Heart left ventricle (tissue), 16 donors: ENCODE results near the gene TXNDC12. TPM values are rescaled to one million over a fixed set of nuclear protein-coding genes. Genes with fewer than 3 reads are reported as not detected.
A peak's percentile ranks its signal among the peaks of the same experiment; 100 is the strongest.

ENCODE experiments used
- ATAC-seq, 4 donors: fragments of 200-7000 bp; cut with Tn5 transposase; one replicate each; pipeline ENCODE4 v1.9.1; 2020 to 2022; ENCODE audit warnings: moderate library complexity in 4 of 4, mild to moderate bottlenecking in 3 of 4, moderate number of reproducible peaks in 1 of 4
- DNase-seq, 5 donors: peaks; one replicate each; pipeline ENCODE4 v3.0.0-alpha.2; 2020
- H3K27ac ChIP-seq, 12 donors: fragments of 200-600 bp; sonication (generic) in 4 of 12; one replicate each; pipeline versions ENCODE4 v1.5.0 to v1.8.0; 2016 to 2022; ENCODE audit warnings: mild to moderate bottlenecking in 2 of 12
- H3K27me3 ChIP-seq, 9 donors: fragments of 200-600 bp; sonication (generic) in 2 of 9; one replicate each; pipeline versions ENCODE4 v1.5.1 to v1.8.0; 2016 to 2022; ENCODE audit warnings: mild to moderate bottlenecking in 3 of 9
- H3K36me3 ChIP-seq, 9 donors: fragments of 200-600 bp; sonication (generic) in 2 of 9; one replicate each; pipeline versions ENCODE4 v1.5.0 to v1.8.0; 2018 to 2022; ENCODE audit warnings: mild to moderate bottlenecking in 2 of 9
- H3K4me1 ChIP-seq, 12 donors: fragments of 200-600 bp; sonication (generic) in 4 of 12; one replicate each; pipeline versions ENCODE4 v1.5.0 to v1.8.0; 2016 to 2022; ENCODE audit warnings: mild to moderate bottlenecking in 3 of 12
- H3K4me3 ChIP-seq, 12 donors: fragments of 200-600 bp; sonication (generic) in 4 of 12; one replicate each; pipeline versions ENCODE4 v1.5.0 to v1.8.0; 2017 to 2022; ENCODE audit warnings: mild to moderate bottlenecking in 9 of 12, moderate library complexity in 4 of 12
- H3K9me3 ChIP-seq, 12 donors: fragments of 200-600 bp; sonication (generic) in 4 of 12; one replicate each; pipeline versions ENCODE4 v1.5.0 to v1.8.0; 2016 to 2022; ENCODE audit warnings: mild to moderate bottlenecking in 1 of 12
- CTCF ChIP-seq, 12 donors: fragments of 200-600 bp; sonication (generic) in 4 of 12; IDR thresholded peaks; one replicate each; pipeline versions ENCODE4 v1.5.0 to v1.8.0; 2018 to 2022; ENCODE audit warnings: antibody characterized with exemption in 12 of 12, mild to moderate bottlenecking in 5 of 12
- POLR2A ChIP-seq, 2 donors: fragments of 450-650 bp; IDR thresholded peaks; one replicate each; pipeline ENCODE4 v1.6.1; 2017; ENCODE audit warnings: antibody characterized with exemption in 2 of 2, mild to moderate bottlenecking in 2 of 2, moderate library complexity in 2 of 2
- WGBS, 4 donors: extraction: QIAGEN DNeasy Blood & Tissue Kit in 2 of 4; methylation state at CpG; one replicate each; pipeline versions ENCODE4 v1.1.5 to v1.1.7; 2013 to 2018; 5-methylcytosine and 5-hydroxymethylcytosine counted together
- intact Hi-C, 10 donors: fragments of 100-400 bp; cut with DNase I; formaldehyde crosslinking; loops; one replicate each; pipeline versions ENCODE4 v1.11.1 to v1.14.2; 2022
- polyA plus RNA-seq, 2 donors: library from polyadenylated mRNA; stranded (reverse); fragments of 200-250 nt; gene quantifications; one replicate each; pipeline ENCODE4 v1.2.3, GENCODE V29; 2013
- total RNA-seq, 9 donors: library from RNA; depleted of rRNA in 2 of 9; stranded (reverse); fragments of >200 nt in 2 of 9; fragmentation: NEBNext Ultra II Directional in 3 of 9; extraction: Animal tissue kit (Norgen Biotek cat#: 25700) in 3 of 9; gene quantifications; one replicate each; pipeline versions ENCODE4 v1.1.0 to v1.2.4, GENCODE V29; 2016 to 2023
- donor health status: ischemic (EF 13 %, LVEDD 7.1; RV severe dilation, severe dysfunction).
- donor health status: healthy with polysubstance abuse.
- donor health status: DM: no; HTN: yes; CAD: no.
- donor health status: DM: no; HTN: no; CAD: no.
- donor health status: ischemic (EF 25% LVEDD 6.9; RV normal size, moderate dysfunction).
- donor health status: ischemic (EF 25% LVEDD 5.7; RV mildly dilated, moderate dysfunction).
- donor health status: healthy.
- donor health status: DM: yes; HTN: yes; CAD: no.
- donor health status: ischemic (EF 35%, LVEDD 5.7; RV mildly dilated, moderate dysfunction).
- donor health status: nonischemic (EF 11% LVEDD 7.7; RV severe dilation, severe dysfunction).
- donor health status: DM: yes; HTN: yes; CAD: no.
- donor health status: PGD.
- donor health status: ischemic (EF 29% LVEDD 5.4; RV normal size, mild dysfunction).
- donor health status: nonischemic (EF 23%, LVEDD 6.1; RV moderate dilation, normal function).

Gene TXNDC12
- total and polyA plus RNA-seq, 11 donors = 7.7 to 42.9 (median 26.2) TPM

- DNase-seq (no peak), ATAC-seq (no peak)
- intact Hi-C loops = no loop called here
- H3K27me3 ChIP-seq = no peaks in the 10 kb centered on the region
- no peak for TF ChIP-seq POLR2A (IDR thresholded peaks at IDR 0.05)
- TF ChIP-seq CTCF (IDR thresholded peaks at IDR 0.05) = no peak
- H3K9me3 ChIP-seq = no peaks in the 10 kb centered on the region
- no peak overlapping the region for H3K27ac ChIP-seq
- WGBS, 4 donors = 95 to 97% (median 96%) methylated on average over 4 of the region's 4 CpGs
- H3K4me1 ChIP-seq = peaks cover 0 to 29% (median 23%) of the 10 kb centered on the region in 12 donors
- peaks cover 0 to 62% (median 52%) of the 10 kb centered on the region in 9 donors for H3K36me3 ChIP-seq
- H3K4me3 ChIP-seq = no peak overlapping the region
These were observed 5.8 kb upstream of the TXNDC12 start for GRCh38 chr1:52060822-52061221.

- no peak for DNase-seq
- whole genome bisulfite sequencing, 4 donors = 92 to 99% (median 95%) methylated on average over 1 of the region's 1 CpG
- no peak for TF ChIP-seq CTCF (IDR thresholded peaks at IDR 0.05)
- TF ChIP-seq POLR2A (IDR thresholded peaks at IDR 0.05) = no peak
- H3K27me3 ChIP-seq = no peaks in the 10 kb centered on the region
- peaks cover 0 to 29% (median 23%) of the 10 kb centered on the region in 12 donors for H3K4me1 ChIP-seq
- intact Hi-C loops = loop anchor here in 2 of 10 donors (5.0 kb wide), 2 partner anchors 183 to 637 kb away; partner anchors contain the start of genes COA7 (in 1 of the 2) and NRDC (in 1 of the 2)
- H3K27ac ChIP-seq = no peak overlapping the region
- no peak overlapping the region for H3K4me3 ChIP-seq
- ATAC-seq = no peak
- H3K36me3 ChIP-seq = peaks cover 0 to 53% (median 43%) of the 10 kb centered on the region in 9 donors
- H3K9me3 ChIP-seq = no peaks in the 10 kb centered on the region
These were observed 4.9 kb upstream of the TXNDC12 start for GRCh38 chr1:52059888-52060287.

GRCh38 chr1:52059321-52059720, 4.3 kb upstream of the TXNDC12 start:
- Histone ChIP-seq H3K4me1 (peaks cover 0 to 33% (median 26%) of the 10 kb centered on the region in 12 donors), H3K36me3 (peaks cover 0 to 47% (median 37%) of the 10 kb centered on the region in 9 donors), H3K27ac (no peak overlapping the region), H3K4me3 (no peak overlapping the region), H3K9me3 (no peaks in the 10 kb centered on the region), H3K27me3 (no peaks in the 10 kb centered on the region)
- no peak for ATAC-seq
- TF ChIP-seq CTCF (IDR thresholded peaks at IDR 0.05) (no peak), POLR2A (IDR thresholded peaks at IDR 0.05) (no peak)
- intact Hi-C loops = loop anchor here in 2 of 10 donors (5.0 kb wide), 2 partner anchors 182 to 638 kb away; partner anchors contain the start of genes COA7 (in 1 of the 2) and NRDC (in 1 of the 2)
- DNase-seq = no peak

- intact Hi-C loops = loop anchor here in 2 of 10 donors (5.0 kb wide), 2 partner anchors 181 to 639 kb away; partner anchors contain the start of genes COA7 (in 1 of the 2) and NRDC (in 1 of the 2)
- no peak for DNase-seq
- WGBS, 4 donors = 84 to 97% (median 93%) methylated on average over 1 of the region's 1 CpG
- Histone ChIP-seq H3K36me3 (peaks cover 0 to 33% (median 26%) of the 10 kb centered on the region in 9 donors), H3K9me3 (no peaks in the 10 kb centered on the region), H3K4me3 (peak overlapping the region in 5 of 12 donors; percentile 15 to 97 (median 70)), H3K4me1 (peaks cover 3 to 41% (median 34%) of the 10 kb centered on the region in 12 donors), H3K27ac (peak overlapping the region in 1 of 12 donors; percentile 97), H3K27me3 (no peaks in the 10 kb centered on the region)
- TF ChIP-seq POLR2A (IDR thresholded peaks at IDR 0.05) (no peak), CTCF (IDR thresholded peaks at IDR 0.05) (no peak)
- ATAC-seq = no peak
These were observed 3.0 kb upstream of the TXNDC12 start for GRCh38 chr1:52057876-52058415.
